ENCODE measurements around the gene NOL11.
"Not testable (repeated sequence)": the region's sequence is repeated elsewhere in the genome, so short reads cannot be mapped to it uniquely, and the experiment has no call there.

Gene NOL11

GRCh38 chr17:67711916-67712315 is 5.8 kb upstream of the NOL11 start:
- no peak for FAIRE-seq

- FAIRE-seq, result no peak
Observed at GRCh38 chr17:67712375-67712774, 5.4 kb upstream of the NOL11 start.

- FAIRE-seq, result no peak
Observed at GRCh38 chr17:67713169-67713568, 4.6 kb upstream of the NOL11 start.

- no peak for FAIRE-seq
Observed at GRCh38 chr17:67716405-67716798, 1.3 kb upstream of the NOL11 start.

- FAIRE-seq, result no peak
Observed at GRCh38 chr17:67717192-67717623, 528 bp upstream of the NOL11 start.

- no peak for FAIRE-seq
Observed at GRCh38 chr17:67718325-67718941, 697 bp downstream of the NOL11 start.

GRCh38 chr17:67725373-67725791 is 7.6 kb downstream of the NOL11 start:
- FAIRE-seq, result no peak

- FAIRE-seq, result no peak
Observed at GRCh38 chr17:67725807-67726206, 8.1 kb downstream of the NOL11 start.

GRCh38 chr17:67727152-67728039 is 9.7 kb downstream of the NOL11 start:
- FAIRE-seq, result not testable (repeated sequence)

- FAIRE-seq, result no peak
Observed at GRCh38 chr17:67729903-67730302, 12.2 kb downstream of the NOL11 start.

- no peak for FAIRE-seq
Observed at GRCh38 chr17:67730731-67731130, 13.0 kb downstream of the NOL11 start.

GRCh38 chr17:67733449-67733848 is 15.7 kb downstream of the NOL11 start:
- no peak for FAIRE-seq

GRCh38 chr17:67737145-67737544 is 19.4 kb downstream of the NOL11 start:
- FAIRE-seq, result no peak

GRCh38 chr17:67742025-67742424 is 24.3 kb downstream of the NOL11 start:
- no peak for FAIRE-seq

GRCh38 chr17:67746704-67747571 is 29.2 kb downstream of the NOL11 start:
- no peak for FAIRE-seq

- FAIRE-seq, result no peak
Observed at GRCh38 chr17:67747681-67748235, 30.0 kb downstream of the NOL11 start.

- no peak for FAIRE-seq
Observed at GRCh38 chr17:67750067-67750466, 32.3 kb downstream of the NOL11 start.

- no peak for FAIRE-seq
Observed at GRCh38 chr17:67751101-67752074, 33.7 kb downstream of the NOL11 start.

GRCh38 chr17:67752160-67752559 is 34.4 kb downstream of the NOL11 start:
- FAIRE-seq, result not testable (repeated sequence)

- no peak for FAIRE-seq
Observed at GRCh38 chr17:67753026-67753425, 35.3 kb downstream of the NOL11 start.

- no peak for FAIRE-seq
Observed at GRCh38 chr17:67754001-67754400, 36.3 kb downstream of the NOL11 start.

- FAIRE-seq, result not testable (repeated sequence)
Observed at GRCh38 chr17:67754686-67755085, 37.0 kb downstream of the NOL11 start.
